K562 (cell line): Measurements from ENCODE around the gene ASB18.

Experiments
- CTCF ChIP-seq, 3 experiments: IDR thresholded peaks in 2 of 3; conservative IDR thresholded peaks in 1 of 3; 2 replicates each; pipeline ENCODE4 v1.5.1; 2011 to 2012; ENCODE audit warnings: low read length in 3 of 3, mild to moderate bottlenecking in 3 of 3, control low read depth in 2 of 3, improper control_type of control experiment in 1 of 3, inconsistent platforms in 1 of 3, low read depth in 1 of 3, mixed read lengths in 1 of 3, moderate library complexity in 1 of 3; ENCODE audit not compliant: insufficient read depth in 2 of 3
- EZH2 ChIP-seq: IDR thresholded peaks from 2 replicates; pipeline ENCODE4 v1.6.1; 2012; ENCODE audit warnings: low read depth, mild to moderate bottlenecking, inconsistent platforms, low read length, borderline replicate concordance
- MTA3 ChIP-seq: fragments of 450-650 bp; formaldehyde crosslinking; IDR thresholded peaks from 2 replicates; pipeline ENCODE4 v1.6.1; 2017; ENCODE audit warnings: mild to moderate bottlenecking, borderline replicate concordance
- POLR2AphosphoS5 ChIP-seq: IDR thresholded peaks from 2 replicates; pipeline ENCODE4 v1.6.1; 2011; ENCODE audit warnings: mild to moderate bottlenecking, low read depth, low read length, moderate library complexity; ENCODE audit not compliant: control insufficient read depth, insufficient read depth
- SNIP1 ChIP-seq: fragments of 450-650 bp; IDR thresholded peaks from 2 replicates; pipeline ENCODE4 v1.7.1; 2017; ENCODE audit warnings: low read depth, mild to moderate bottlenecking
- TAF1 ChIP-seq: IDR thresholded peaks from 2 replicates; pipeline ENCODE4 v1.6.1; 2011; ENCODE audit warnings: mild to moderate bottlenecking, low read length, moderate library complexity; ENCODE audit not compliant: insufficient read depth, control insufficient read depth, severe bottlenecking; ENCODE audit errors: extremely low read depth
- U2AF2 ChIP-seq: fragments of 200-400 bp; formaldehyde crosslinking; optimal IDR thresholded peaks from 2 replicates; pipeline ENCODE3; 2017; ENCODE audit warnings: low read depth, mild to moderate bottlenecking, low read length
- ZNF431 ChIP-seq: sonication (generic); formaldehyde crosslinking; IDR thresholded peaks from 2 replicates; pipeline ENCODE4 v1.8.0; 2022; ENCODE audit warnings: mild to moderate bottlenecking, missing genetic modification reagents
- ZSCAN29 ChIP-seq: fragments of 450-650 bp; IDR thresholded peaks from 2 replicates; pipeline ENCODE4 v1.6.1; 2017
- TF ChIP-seq, protein P1 (sequence below): sonication (generic); formaldehyde crosslinking; IDR thresholded peaks from 2 replicates; pipeline ENCODE4 v1.5.0; 2020; ENCODE audit warnings: missing genetic modification reagents
- TF ChIP-seq, protein P2 (sequence below): fragments of 450-650 bp; formaldehyde crosslinking; IDR thresholded peaks from 2 replicates; pipeline ENCODE4 v1.4.0; 2020; ENCODE audit warnings: mild to moderate bottlenecking

- TF ChIP-seq TAF1 (no peak), EZH2 (no peak), SNIP1 (no peak), CTCF (IDR thresholded peaks at IDR 0.05 in 2 of 3, conservative IDR thresholded peaks at IDR 0.05 in 1 of 3; ENCODE audit: insufficient read depth in 2 of 3, low read depth in 1 of 3, low read length in 3 of 3) (no peak), ZSCAN29 (no peak), MTA3 (no peak), ZNF431 (CRISPR knock-in tag) (no peak), U2AF2 (no peak), POLR2AphosphoS5 (no peak)
- TF ChIP-seq, protein P1, sequence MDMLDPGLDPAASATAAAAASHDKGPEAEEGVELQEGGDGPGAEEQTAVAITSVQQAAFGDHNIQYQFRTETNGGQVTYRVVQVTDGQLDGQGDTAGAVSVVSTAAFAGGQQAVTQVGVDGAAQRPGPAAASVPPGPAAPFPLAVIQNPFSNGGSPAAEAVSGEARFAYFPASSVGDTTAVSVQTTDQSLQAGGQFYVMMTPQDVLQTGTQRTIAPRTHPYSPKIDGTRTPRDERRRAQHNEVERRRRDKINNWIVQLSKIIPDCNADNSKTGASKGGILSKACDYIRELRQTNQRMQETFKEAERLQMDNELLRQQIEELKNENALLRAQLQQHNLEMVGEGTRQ (CRISPR knock-in tag), result no peak
- TF ChIP-seq, protein P2, sequence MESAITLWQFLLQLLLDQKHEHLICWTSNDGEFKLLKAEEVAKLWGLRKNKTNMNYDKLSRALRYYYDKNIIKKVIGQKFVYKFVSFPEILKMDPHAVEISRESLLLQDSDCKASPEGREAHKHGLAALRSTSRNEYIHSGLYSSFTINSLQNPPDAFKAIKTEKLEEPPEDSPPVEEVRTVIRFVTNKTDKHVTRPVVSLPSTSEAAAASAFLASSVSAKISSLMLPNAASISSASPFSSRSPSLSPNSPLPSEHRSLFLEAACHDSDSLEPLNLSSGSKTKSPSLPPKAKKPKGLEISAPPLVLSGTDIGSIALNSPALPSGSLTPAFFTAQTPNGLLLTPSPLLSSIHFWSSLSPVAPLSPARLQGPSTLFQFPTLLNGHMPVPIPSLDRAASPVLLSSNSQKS (CRISPR knock-in tag), result no peak
Measured at GRCh38 chr2:236252602-236253001, 11.6 kb downstream of the ASB18 start.
